Gastrocnemius medialis (tissue), 4 donors: ENCODE data around the gene WSB2. TPM values are rescaled to one million over a fixed set of nuclear protein-coding genes. Genes with fewer than 3 reads are reported as not detected.

Experiments
- ATAC-seq, 2 donors: fragments of 150-250 bp; one replicate each; pipeline ENCODE4 v1.9.1; 2016
- DNase-seq, 2 donors: peaks; one replicate each; pipeline ENCODE4 v3.0.0-alpha.2; 2019
- H3K27ac ChIP-seq, 4 donors: fragments of 200-600 bp; sonication (generic); 1 replicate in 1 of 4; 2 replicates in 3 of 4; pipeline ENCODE4 v1.5.1; 2016 to 2018; ENCODE audit warnings: mild to moderate bottlenecking in 2 of 4, moderate library complexity in 1 of 4
- H3K27me3 ChIP-seq, 3 donors: fragments of 200-600 bp; sonication (generic) in 2 of 3; 1 replicate in 1 of 3; 2 replicates in 2 of 3; pipeline versions ENCODE4 v1.5.1 to v1.6.0; 2016 to 2019; ENCODE audit warnings: mild to moderate bottlenecking in 1 of 3, moderate library complexity in 1 of 3
- H3K36me3 ChIP-seq, 2 donors: fragments of 200-600 bp; sonication (generic) in 1 of 2; one replicate each; pipeline ENCODE4 v1.5.1; 2017 to 2018
- H3K4me1 ChIP-seq, 2 donors: fragments of 200-600 bp; sonication (generic) in 1 of 2; one replicate each; pipeline ENCODE4 v1.5.1; 2016 to 2017; ENCODE audit warnings: mild to moderate bottlenecking in 2 of 2
- H3K4me3 ChIP-seq, 4 donors: fragments of 200-600 bp; sonication (generic) in 3 of 4; 1 replicate in 1 of 4; 2 replicates in 3 of 4; pipeline ENCODE4 v1.5.1; 2016 to 2019; ENCODE audit warnings: mild to moderate bottlenecking in 2 of 4
- H3K9me3 ChIP-seq, 3 donors: fragments of 200-600 bp; sonication (generic) in 2 of 3; 1 replicate in 1 of 3; 2 replicates in 2 of 3; pipeline ENCODE4 v1.5.1; 2016 to 2019
- CTCF ChIP-seq, 5 experiments: fragments of 450-650 bp in 3 of 5; fragments of 200-600 bp in 2 of 5; sonication (generic) in 2 of 5; IDR thresholded peaks in 4 of 5; conservative IDR thresholded peaks in 1 of 5; 1 replicate in 4 of 5; 2 replicates in 1 of 5; pipeline ENCODE4 v1.5.1; 2016 to 2019; ENCODE audit warnings: antibody characterized with exemption in 5 of 5, mild to moderate bottlenecking in 3 of 5, moderate library complexity in 3 of 5
- POLR2A ChIP-seq, 2 donors: fragments of 450-650 bp; IDR thresholded peaks; one replicate each; pipeline ENCODE4 v1.6.1; 2017; ENCODE audit warnings: antibody characterized with exemption in 2 of 2, mild to moderate bottlenecking in 2 of 2, moderate library complexity in 2 of 2
- in situ Hi-C, 4 donors: fragments of 200-750 bp; cut with MboI; loops; one replicate each; pipeline versions ENCODE4 v1.15.0 to v1.8.0; 2017; ENCODE audit warnings: low sequenced_read_pairs in 4 of 4
- intact Hi-C: fragments of 100-400 bp; cut with DNase I; formaldehyde crosslinking; loops from one replicate; pipeline ENCODE4 v1.15.1; 2023; ENCODE audit warnings: low total_unique reads
- total RNA-seq, 4 donors: library from RNA; depleted of rRNA; stranded (reverse); fragments of >200 nt; gene quantifications; one replicate each; pipeline versions ENCODE4 v1.1.0 to v1.2.3, GENCODE V29; 2016

WSB2 gene
- 100 to 1,000 TPM in 2 of 4 donors, 10 to 100 TPM in 2; 83.5 to 133 (median 93.5) TPM for total RNA-seq

GRCh38 chr12:118061011-118061872 is at the start of gene WSB2:
WSB2 (minus strand) TSS chr12:118061179; CDS start chr12:118061048, 131 bp downstream.
- ATAC-seq: peak; percentile 65 to 66
- TF ChIP-seq POLR2A (IDR thresholded peaks at IDR 0.05) (peak; percentile 30 to 45), CTCF (IDR thresholded peaks at IDR 0.05 in 4 of 5, conservative IDR thresholded peaks at IDR 0.05 in 1 of 5) (no peak)
- in situ Hi-C loops: no loop called here
- Histone ChIP-seq H3K9me3 (no peaks in the 10 kb centered on the region), H3K27ac (peak within 1 kb of the TSS; percentile 92 to 96 (median 96)), H3K4me1 (peaks cover 23 to 30% of the 10 kb centered on the region in 2 donors), H3K4me3 (peak within 1 kb of the TSS; percentile 82 to 94 (median 87)), H3K36me3 (no peaks in the 10 kb centered on the region), H3K27me3 (no peaks in the 10 kb centered on the region)
- DNase-seq: peak; percentile 58 to 67
- intact Hi-C loops: loop anchor here (2.0 to 5.0 kb wide), 5 partner anchors 44 to 314 kb away; partner anchors contain the start of genes PEBP1, RFC5 and VSIG10

GRCh38 chr12:118109088-118109487 is 48.1 kb upstream of the WSB2 start:
- in situ Hi-C loops: no loop called here
- no peaks in the 10 kb centered on the region for H3K27me3 ChIP-seq
- intact Hi-C loops: loop anchor here (10.0 kb wide), 1 partner anchor 94 kb away; the partner anchor contains the start of gene RFC5
- no peak for DNase-seq
- TF ChIP-seq CTCF (IDR thresholded peaks at IDR 0.05 in 4 of 5, conservative IDR thresholded peaks at IDR 0.05 in 1 of 5) (no peak), POLR2A (IDR thresholded peaks at IDR 0.05) (no peak)
- ATAC-seq: no peak
- peaks cover 0 to 5% of the 10 kb centered on the region in 2 donors for H3K4me1 ChIP-seq
- H3K9me3 ChIP-seq: no peaks in the 10 kb centered on the region
- H3K36me3 ChIP-seq: no peaks in the 10 kb centered on the region
- no peak overlapping the region for H3K27ac ChIP-seq
- no peak overlapping the region for H3K4me3 ChIP-seq

- Histone ChIP-seq H3K4me3 (no peak overlapping the region), H3K36me3 (no peaks in the 10 kb centered on the region), H3K27ac (no peak overlapping the region), H3K9me3 (no peaks in the 10 kb centered on the region), H3K4me1 (peaks cover 5 to 7% of the 10 kb centered on the region in 2 donors), H3K27me3 (no peaks in the 10 kb centered on the region)
- TF ChIP-seq POLR2A (IDR thresholded peaks at IDR 0.05) (no peak), CTCF (IDR thresholded peaks at IDR 0.05 in 4 of 5, conservative IDR thresholded peaks at IDR 0.05 in 1 of 5) (no peak)
- no peak for DNase-seq
- in situ Hi-C loops: no loop called here
- no peak for ATAC-seq
- intact Hi-C loops: loop anchor here (10.0 kb wide), 1 partner anchor 93 kb away; the partner anchor contains the start of gene RFC5
These were observed 46.7 kb upstream of the WSB2 start for GRCh38 chr12:118107694-118108093.

GRCh38 chr12:118107011-118107410 is 46.0 kb upstream of the WSB2 start:
- Histone ChIP-seq H3K9me3 (no peaks in the 10 kb centered on the region), H3K4me3 (no peak overlapping the region), H3K27me3 (no peaks in the 10 kb centered on the region), H3K4me1 (peaks cover 11 to 14% of the 10 kb centered on the region in 2 donors), H3K27ac (no peak overlapping the region), H3K36me3 (no peaks in the 10 kb centered on the region)
- in situ Hi-C loops: no loop called here
- intact Hi-C loops: loop anchor here (10.0 kb wide), 1 partner anchor 92 kb away; the partner anchor contains the start of gene RFC5
- TF ChIP-seq CTCF (IDR thresholded peaks at IDR 0.05 in 4 of 5, conservative IDR thresholded peaks at IDR 0.05 in 1 of 5): no peak
- TF ChIP-seq POLR2A (IDR thresholded peaks at IDR 0.05): no peak
- DNase-seq (no peak), ATAC-seq (no peak)
